ENCODE measurements around the gene GABBR2.

The GABBR2 gene

GRCh38 chr9:98477884-98478283, 230.9 kb downstream of the GABBR2 start:
- no peaks in the 10 kb centered on the region for H3K36me3 ChIP-seq (replicated peaks; ENCODE audit: insufficient read depth, low read length)
- H4K20me1 ChIP-seq (ENCODE audit: insufficient read depth, low read length), result no peaks in the 10 kb centered on the region
- TF ChIP-seq CTCF (IDR thresholded peaks at IDR 0.05; ENCODE audit: low read length) (no peak), EZH2phosphoT487 (IDR thresholded peaks at IDR 0.05; ENCODE audit: low read length) (no peak), EZH2 (optimal IDR thresholded peaks at IDR 0.05; ENCODE audit: low read depth, low read length) (no peak)
- no peak for DNase-seq
- H3K9me2 ChIP-seq (replicated peaks; ENCODE audit: insufficient read depth, low read length), result no peaks in the 10 kb centered on the region
- no peak overlapping the region for H3K4me2 ChIP-seq (ENCODE audit: low read depth, low read length)
- no peak overlapping the region for H2AFZ ChIP-seq (ENCODE audit: low read length)
- H3K27ac ChIP-seq (ENCODE audit: low read length), result no peak overlapping the region
- H3F3A ChIP-seq (ENCODE audit: insufficient read depth, low read length), result no peaks in the 10 kb centered on the region
- no peaks in the 10 kb centered on the region for H3K4me1 ChIP-seq (ENCODE audit: low read length)
- no peaks in the 10 kb centered on the region for H3K27me3 ChIP-seq (replicated peaks; ENCODE audit: insufficient read depth, low read length)
- no peak overlapping the region for H3K9ac ChIP-seq (ENCODE audit: low read length)
- no peak overlapping the region for H3K4me3 ChIP-seq (ENCODE audit: low read length)
- H3K9me3 ChIP-seq (replicated peaks; ENCODE audit: insufficient read depth, low read length), result no peaks in the 10 kb centered on the region
- no peaks in the 10 kb centered on the region for H3K79me2 ChIP-seq (ENCODE audit: low read length)

- Histone ChIP-seq H3K36me3 (replicated peaks; ENCODE audit: insufficient read depth, low read length) (no peaks in the 10 kb centered on the region), H4K20me1 (ENCODE audit: insufficient read depth, low read length) (no peaks in the 10 kb centered on the region), H3K27ac (ENCODE audit: low read length) (no peak overlapping the region), H3K4me2 (ENCODE audit: low read depth, low read length) (no peak overlapping the region), H2AFZ (ENCODE audit: low read length) (no peak overlapping the region), H3K79me2 (ENCODE audit: low read length) (no peaks in the 10 kb centered on the region), H3K9ac (ENCODE audit: low read length) (no peak overlapping the region), H3K9me2 (replicated peaks; ENCODE audit: insufficient read depth, low read length) (no peaks in the 10 kb centered on the region), H3F3A (ENCODE audit: insufficient read depth, low read length) (no peaks in the 10 kb centered on the region), H3K4me1 (ENCODE audit: low read length) (no peaks in the 10 kb centered on the region), H3K27me3 (replicated peaks; ENCODE audit: insufficient read depth, low read length) (no peaks in the 10 kb centered on the region), H3K4me3 (ENCODE audit: low read length) (no peak overlapping the region), H3K9me3 (replicated peaks; ENCODE audit: insufficient read depth, low read length) (no peaks in the 10 kb centered on the region)
- DNase-seq, result no peak
- no peak for TF ChIP-seq EZH2 (optimal IDR thresholded peaks at IDR 0.05; ENCODE audit: low read depth, low read length)
- no peak for TF ChIP-seq EZH2phosphoT487 (IDR thresholded peaks at IDR 0.05; ENCODE audit: low read length)
- TF ChIP-seq CTCF (IDR thresholded peaks at IDR 0.05; ENCODE audit: low read length), result no peak
These were observed 236.5 kb downstream of the GABBR2 start for GRCh38 chr9:98472216-98472615.

GRCh38 chr9:98471185-98471584, 237.6 kb downstream of the GABBR2 start:
- H3K79me2 ChIP-seq (ENCODE audit: low read length), result no peaks in the 10 kb centered on the region
- H3F3A ChIP-seq (ENCODE audit: insufficient read depth, low read length), result no peaks in the 10 kb centered on the region
- H3K9me2 ChIP-seq (replicated peaks; ENCODE audit: insufficient read depth, low read length), result no peaks in the 10 kb centered on the region
- H2AFZ ChIP-seq (ENCODE audit: low read length), result no peak overlapping the region
- TF ChIP-seq EZH2 (optimal IDR thresholded peaks at IDR 0.05; ENCODE audit: low read depth, low read length), result no peak
- no peak for TF ChIP-seq EZH2phosphoT487 (IDR thresholded peaks at IDR 0.05; ENCODE audit: low read length)
- no peak for TF ChIP-seq CTCF (IDR thresholded peaks at IDR 0.05; ENCODE audit: low read length)
- H3K9me3 ChIP-seq (replicated peaks; ENCODE audit: insufficient read depth, low read length), result no peaks in the 10 kb centered on the region
- no peak overlapping the region for H3K27ac ChIP-seq (ENCODE audit: low read length)
- no peak overlapping the region for H3K9ac ChIP-seq (ENCODE audit: low read length)
- no peaks in the 10 kb centered on the region for H3K27me3 ChIP-seq (replicated peaks; ENCODE audit: insufficient read depth, low read length)
- no peaks in the 10 kb centered on the region for H3K4me1 ChIP-seq (ENCODE audit: low read length)
- H3K36me3 ChIP-seq (replicated peaks; ENCODE audit: insufficient read depth, low read length), result no peaks in the 10 kb centered on the region
- no peaks in the 10 kb centered on the region for H4K20me1 ChIP-seq (ENCODE audit: insufficient read depth, low read length)
- no peak for DNase-seq
- no peak overlapping the region for H3K4me3 ChIP-seq (ENCODE audit: low read length)
- H3K4me2 ChIP-seq (ENCODE audit: low read depth, low read length), result no peak overlapping the region

Data from MM.1S (cell line).